IPS-18a (cell line): ENCODE results near the gene CLMP.

Source experiments
- H3K27ac ChIP-seq: one replicate; pipeline ENCODE4 v1.5.1; 2013; ENCODE audit warnings: low read length
- H3K27me3 ChIP-seq: one replicate; pipeline ENCODE4 v1.6.1; 2013; ENCODE audit warnings: mild to moderate bottlenecking, low read length; ENCODE audit not compliant: control insufficient read depth, insufficient read depth
- H3K36me3 ChIP-seq: one replicate; pipeline ENCODE4 v1.6.1; 2013; ENCODE audit warnings: low read depth, low read length; ENCODE audit not compliant: control insufficient read depth
- H3K4me1 ChIP-seq: one replicate; pipeline ENCODE4 v1.6.1; 2013; ENCODE audit warnings: low read depth, low read length; ENCODE audit not compliant: control insufficient read depth
- H3K4me3 ChIP-seq: one replicate; pipeline ENCODE4 v1.5.1; 2013; ENCODE audit warnings: low read length
- H3K9ac ChIP-seq: one replicate; pipeline ENCODE4 v1.6.1; 2013; ENCODE audit warnings: mild to moderate bottlenecking, low read length, moderate library complexity
- H3K9me3 ChIP-seq: one replicate; pipeline ENCODE4 v1.6.1; 2013; ENCODE audit warnings: low read depth, low read length; ENCODE audit not compliant: control insufficient read depth

CLMP gene

GRCh38 chr11:123195188-123196059, at the start of gene CLMP:
Gene CLMP, minus strand, starts transcription at chr11:123195248. Its CDS starts 308 bp downstream, at chr11:123194940.
- peaks cover 25% of the 10 kb centered on the region for H3K27me3 ChIP-seq
- H3K27ac ChIP-seq, result no peak within 1 kb of the TSS
- peaks cover 34% of the 10 kb centered on the region for H3K4me1 ChIP-seq
- peak within 1 kb of the TSS; percentile 55 for H3K9ac ChIP-seq
- peak within 1 kb of the TSS; percentile 57 for H3K4me3 ChIP-seq
- H3K36me3 ChIP-seq, result no peaks in the 10 kb centered on the region
- H3K9me3 ChIP-seq, result no peaks in the 10 kb centered on the region

GRCh38 chr11:123241874-123242543, 47.0 kb upstream of the CLMP start:
- H3K27me3 ChIP-seq, result no peaks in the 10 kb centered on the region
- H3K9me3 ChIP-seq, result no peaks in the 10 kb centered on the region
- H3K36me3 ChIP-seq, result no peaks in the 10 kb centered on the region
- H3K27ac ChIP-seq, result no peak overlapping the region
- H3K4me3 ChIP-seq, result no peak overlapping the region
- H3K4me1 ChIP-seq, result peaks cover 9% of the 10 kb centered on the region
- H3K9ac ChIP-seq, result no peak overlapping the region

- Histone ChIP-seq H3K9ac (no peak overlapping the region), H3K36me3 (no peaks in the 10 kb centered on the region), H3K27me3 (no peaks in the 10 kb centered on the region), H3K9me3 (no peaks in the 10 kb centered on the region), H3K4me3 (no peak overlapping the region), H3K4me1 (peaks cover 9% of the 10 kb centered on the region), H3K27ac (no peak overlapping the region)
Measured at GRCh38 chr11:123241294-123241693, 46.2 kb upstream of the CLMP start.

- H3K9me3 ChIP-seq, result no peaks in the 10 kb centered on the region
- H3K4me3 ChIP-seq, result no peak overlapping the region
- no peaks in the 10 kb centered on the region for H3K36me3 ChIP-seq
- H3K4me1 ChIP-seq, result peaks cover 9% of the 10 kb centered on the region
- H3K9ac ChIP-seq, result no peak overlapping the region
- H3K27ac ChIP-seq, result no peak overlapping the region
- H3K27me3 ChIP-seq, result no peaks in the 10 kb centered on the region
Measured at GRCh38 chr11:123239191-123240150, 44.4 kb upstream of the CLMP start.

- Histone ChIP-seq H3K9me3 (no peaks in the 10 kb centered on the region), H3K27ac (no peak overlapping the region), H3K9ac (no peak overlapping the region), H3K4me3 (no peak overlapping the region), H3K27me3 (no peaks in the 10 kb centered on the region), H3K4me1 (peaks cover under 1% of the 10 kb centered on the region), H3K36me3 (no peaks in the 10 kb centered on the region)
Measured at GRCh38 chr11:123238297-123238696, 43.2 kb upstream of the CLMP start.

- no peaks in the 10 kb centered on the region for H3K36me3 ChIP-seq
- H3K27ac ChIP-seq, result no peak overlapping the region
- no peaks in the 10 kb centered on the region for H3K27me3 ChIP-seq
- H3K9me3 ChIP-seq, result no peaks in the 10 kb centered on the region
- H3K4me3 ChIP-seq, result no peak overlapping the region
- no peak overlapping the region for H3K9ac ChIP-seq
- no peaks in the 10 kb centered on the region for H3K4me1 ChIP-seq
Measured at GRCh38 chr11:123236879-123237278, 41.8 kb upstream of the CLMP start.

- Histone ChIP-seq H3K27ac (no peak overlapping the region), H3K9me3 (no peaks in the 10 kb centered on the region), H3K36me3 (no peaks in the 10 kb centered on the region), H3K4me3 (no peak overlapping the region), H3K4me1 (no peaks in the 10 kb centered on the region), H3K27me3 (no peaks in the 10 kb centered on the region), H3K9ac (no peak overlapping the region)
Measured at GRCh38 chr11:123235656-123236261, 40.7 kb upstream of the CLMP start.

GRCh38 chr11:123235117-123235655, 40.1 kb upstream of the CLMP start:
- no peaks in the 10 kb centered on the region for H3K4me1 ChIP-seq
- no peak overlapping the region for H3K4me3 ChIP-seq
- H3K36me3 ChIP-seq, result no peaks in the 10 kb centered on the region
- no peaks in the 10 kb centered on the region for H3K27me3 ChIP-seq
- no peaks in the 10 kb centered on the region for H3K9me3 ChIP-seq
- no peak overlapping the region for H3K27ac ChIP-seq
- H3K9ac ChIP-seq, result no peak overlapping the region

- no peaks in the 10 kb centered on the region for H3K36me3 ChIP-seq
- H3K27ac ChIP-seq, result no peak overlapping the region
- H3K27me3 ChIP-seq, result no peaks in the 10 kb centered on the region
- H3K4me1 ChIP-seq, result no peaks in the 10 kb centered on the region
- no peak overlapping the region for H3K4me3 ChIP-seq
- H3K9ac ChIP-seq, result no peak overlapping the region
- H3K9me3 ChIP-seq, result no peaks in the 10 kb centered on the region
Measured at GRCh38 chr11:123233975-123234334, 38.9 kb upstream of the CLMP start.

- Histone ChIP-seq H3K4me1 (no peaks in the 10 kb centered on the region), H3K36me3 (no peaks in the 10 kb centered on the region), H3K9ac (no peak overlapping the region), H3K4me3 (no peak overlapping the region), H3K27me3 (no peaks in the 10 kb centered on the region), H3K27ac (no peak overlapping the region), H3K9me3 (no peaks in the 10 kb centered on the region)
Measured at GRCh38 chr11:123233280-123233974, 38.4 kb upstream of the CLMP start.
